Small intestine (tissue), 7 donors: ENCODE measurements around the gene KCNH2. TPM values are rescaled to one million over a fixed set of nuclear protein-coding genes. Genes with fewer than 3 reads are reported as not detected.
A peak's percentile ranks its signal among the peaks of the same experiment; 100 is the strongest.

Experiments used
- DNase-seq, 2 donors: peaks; one replicate each; pipeline versions ENCODE4 v3.0.0 to v3.0.0-alpha.2; 2013
- FAIRE-seq: peaks from 2 replicates; lab custom pipeline; 2012; peaks lifted over from hg19 to GRCh38; lab: Jason Lieb, UNC
- H3K27ac ChIP-seq, 3 donors: one replicate each; pipeline ENCODE4 v1.5.1; 2013; ENCODE audit warnings: low read length in 2 of 3, mild to moderate bottlenecking in 2 of 3, control low read depth in 1 of 3, inconsistent platforms in 1 of 3, low read depth in 1 of 3, moderate library complexity in 1 of 3
- H3K27me3 ChIP-seq, 3 donors: one replicate each; pipeline ENCODE4 v1.6.1; 2013; ENCODE audit warnings: low read length in 3 of 3, inconsistent platforms in 1 of 3; ENCODE audit not compliant: control insufficient read depth in 3 of 3, insufficient read depth in 3 of 3
- H3K36me3 ChIP-seq, 3 donors: one replicate each; pipeline ENCODE4 v1.6.1; 2013; ENCODE audit warnings: low read length in 3 of 3, inconsistent platforms in 1 of 3, low read depth in 1 of 3, mild to moderate bottlenecking in 1 of 3, moderate library complexity in 1 of 3; ENCODE audit not compliant: control insufficient read depth in 3 of 3, insufficient read depth in 2 of 3
- H3K4me1 ChIP-seq, 3 donors: one replicate each; pipeline ENCODE4 v1.6.1; 2013; ENCODE audit warnings: low read length in 2 of 3, inconsistent platforms in 1 of 3, low read depth in 1 of 3, mild to moderate bottlenecking in 1 of 3, moderate library complexity in 1 of 3; ENCODE audit not compliant: control insufficient read depth in 3 of 3, insufficient read depth in 2 of 3
- H3K4me3 ChIP-seq, 3 donors: one replicate each; pipeline ENCODE4 v1.5.1; 2013; ENCODE audit warnings: low read length in 3 of 3, control low read depth in 1 of 3, inconsistent platforms in 1 of 3, low read depth in 1 of 3, mild to moderate bottlenecking in 1 of 3, moderate library complexity in 1 of 3
- H3K9me3 ChIP-seq, 2 donors: one replicate each; pipeline ENCODE4 v1.6.1; 2013; ENCODE audit warnings: low read depth in 1 of 2, low read length in 1 of 2; ENCODE audit not compliant: control insufficient read depth in 2 of 2, insufficient read depth in 1 of 2
- WGBS, 3 donors: extraction: QIAGEN DNeasy Blood & Tissue Kit; methylation state at CpG; one replicate each; pipeline ENCODE4 v1.1.7; 2013; 5-methylcytosine and 5-hydroxymethylcytosine counted together
- polyA plus RNA-seq, 4 donors: library from polyadenylated mRNA; stranded (reverse) in 3 of 4; unstranded in 1 of 4; fragments of 200-250 nt in 3 of 4; fragments of 120-200 nt in 1 of 4; gene quantifications; one replicate each; pipeline versions ENCODE4 v1.2.1 to v1.2.3, GENCODE V29; 2013
- donor health status: healthy with polysubstance abuse.
- donor health status: control.
- donor health status: control.
- donor health status: Bipolar disorder and iron deficiency.
- donor health status: healthy.

The KCNH2 gene
- polyA plus RNA-seq, 4 donors: 2.4 to 5.7 (median 3.7) TPM; not detected in 1

GRCh38 chr7:151020231-151020630 lies 42.1 kb upstream of the KCNH2 start:
- Histone ChIP-seq H3K9me3 (no peaks in the 10 kb centered on the region), H3K27me3 (peaks cover 3 to 44% (median 10%) of the 10 kb centered on the region in 3 donors), H3K4me3 (no peak overlapping the region), H3K27ac (no peak overlapping the region), H3K36me3 (no peaks in the 10 kb centered on the region), H3K4me1 (peaks cover 0 to 17% (median 2%) of the 10 kb centered on the region in 3 donors)
- WGBS, 3 donors: 56 to 59% (median 58%) methylated on average over 7 of the region's 7 CpGs
- DNase-seq (no peak), FAIRE-seq (no peak)

GRCh38 chr7:151019130-151019447 lies 41.0 kb upstream of the KCNH2 start:
- WGBS, 3 donors: 15 to 33% (median 20%) methylated on average over 15 to 20 of the region's 20 CpGs
- DNase-seq (no peak), FAIRE-seq (no peak)
- H3K4me1 ChIP-seq: peaks cover 0 to 20% (median 2%) of the 10 kb centered on the region in 3 donors
- H3K27ac ChIP-seq: no peak overlapping the region
- H3K9me3 ChIP-seq: no peaks in the 10 kb centered on the region
- peaks cover 3 to 44% (median 10%) of the 10 kb centered on the region in 3 donors for H3K27me3 ChIP-seq
- peaks cover 0 to 2% (median 0%) of the 10 kb centered on the region in 3 donors for H3K36me3 ChIP-seq
- no peak overlapping the region for H3K4me3 ChIP-seq

- Histone ChIP-seq H3K27me3 (peaks cover 3 to 44% (median 10%) of the 10 kb centered on the region in 3 donors), H3K27ac (no peak overlapping the region), H3K4me1 (peaks cover 0 to 25% (median 2%) of the 10 kb centered on the region in 3 donors), H3K36me3 (peaks cover 0 to 5% (median 0%) of the 10 kb centered on the region in 3 donors), H3K9me3 (no peaks in the 10 kb centered on the region), H3K4me3 (peak overlapping the region in 1 of 3 donors; percentile 20)
- FAIRE-seq (no peak), DNase-seq (peak in 1 of 2 donors; percentile 73)
- 1 to 3% (median 2%) methylated on average over 49 to 82 of the region's 82 CpGs for WGBS, 3 donors
Observed at GRCh38 chr7:151018421-151019129, 40.5 kb upstream of the KCNH2 start.

- Histone ChIP-seq H3K27me3 (peaks cover 3 to 44% (median 10%) of the 10 kb centered on the region in 3 donors), H3K27ac (no peak overlapping the region), H3K4me1 (peaks cover under 1 to 29% (median 6%) of the 10 kb centered on the region in 3 donors), H3K36me3 (peaks cover 0 to 5% (median 0%) of the 10 kb centered on the region in 3 donors), H3K9me3 (no peaks in the 10 kb centered on the region), H3K4me3 (peak overlapping the region in 1 of 3 donors; percentile 20)
- 5 to 9% (median 7%) methylated on average over 30 to 34 of the region's 34 CpGs for WGBS, 3 donors
- DNase-seq (peak; percentile 34 to 81), FAIRE-seq (no peak)
Observed at GRCh38 chr7:151017953-151018420, 39.9 kb upstream of the KCNH2 start.

- FAIRE-seq: no peak
- 40 to 52% (median 41%) methylated on average over 13 of the region's 13 CpGs for WGBS, 3 donors
- DNase-seq: no peak
- H3K27ac ChIP-seq: no peak overlapping the region
- peaks cover 3 to 44% (median 10%) of the 10 kb centered on the region in 3 donors for H3K27me3 ChIP-seq
- no peaks in the 10 kb centered on the region for H3K9me3 ChIP-seq
- H3K4me1 ChIP-seq: peaks cover 3 to 34% (median 6%) of the 10 kb centered on the region in 3 donors
- H3K4me3 ChIP-seq: no peak overlapping the region
- H3K36me3 ChIP-seq: peaks cover 0 to 5% (median 0%) of the 10 kb centered on the region in 3 donors
Observed at GRCh38 chr7:151017370-151017952, 39.3 kb upstream of the KCNH2 start.

GRCh38 chr7:151016942-151017341 lies 38.8 kb upstream of the KCNH2 start:
- Histone ChIP-seq H3K36me3 (peaks cover 0 to 5% (median 0%) of the 10 kb centered on the region in 3 donors), H3K4me3 (no peak overlapping the region), H3K27me3 (peaks cover 3 to 42% (median 10%) of the 10 kb centered on the region in 3 donors), H3K9me3 (no peaks in the 10 kb centered on the region), H3K27ac (no peak overlapping the region), H3K4me1 (peaks cover 3 to 38% (median 6%) of the 10 kb centered on the region in 3 donors)
- 85 to 92% (median 91%) methylated on average over 13 to 15 of the region's 15 CpGs for WGBS, 3 donors
- DNase-seq (no peak), FAIRE-seq (no peak)

- Histone ChIP-seq H3K9me3 (no peaks in the 10 kb centered on the region), H3K4me3 (no peak overlapping the region), H3K36me3 (peaks cover 0 to 5% (median 0%) of the 10 kb centered on the region in 3 donors), H3K27ac (no peak overlapping the region), H3K27me3 (peaks cover 3 to 42% (median 10%) of the 10 kb centered on the region in 3 donors), H3K4me1 (peaks cover 3 to 38% (median 6%) of the 10 kb centered on the region in 3 donors)
- 86 to 92% (median 87%) methylated on average over 8 of the region's 8 CpGs for WGBS, 3 donors
- FAIRE-seq (no peak), DNase-seq (no peak)
Observed at GRCh38 chr7:151016505-151016904, 38.4 kb upstream of the KCNH2 start.

- Histone ChIP-seq H3K36me3 (peaks cover 0 to 5% (median 0%) of the 10 kb centered on the region in 3 donors), H3K9me3 (no peaks in the 10 kb centered on the region), H3K4me3 (no peak overlapping the region), H3K4me1 (peaks cover 3 to 41% (median 6%) of the 10 kb centered on the region in 3 donors), H3K27me3 (peaks cover 3 to 40% (median 10%) of the 10 kb centered on the region in 3 donors), H3K27ac (no peak overlapping the region)
- no peak for FAIRE-seq
- 82 to 93% (median 87%) methylated on average over 4 to 5 of the region's 5 CpGs for WGBS, 3 donors
- DNase-seq: no peak
Observed at GRCh38 chr7:151015967-151016366, 37.8 kb upstream of the KCNH2 start.
